Measurements from ENCODE around the gene YPEL2. TPM values are rescaled to one million over a fixed set of nuclear protein-coding genes. Genes with fewer than 3 reads are reported as not detected.

YPEL2 gene
- total RNA-seq, 4 donors from 2014 or later, result 20.6 to 33.1 (median 26.9) TPM

GRCh38 chr17:59440757-59441463 is 109.5 kb downstream of the YPEL2 start:
- no peak overlapping the region for H3K4me3 ChIP-seq (ENCODE audit: low read depth, poor library complexity, severe bottlenecking)
- intact Hi-C loops (cut with DNase I; ENCODE audit: low total_unique reads), result loop anchor here (5.0 kb wide), 2 partner anchors 129 to 224 kb away; no protein-coding TSS in a partner anchor
- WGBS, 2 donors, result 8 to 11% methylated on average over 10 of the region's 10 CpGs
- DNase-seq (ENCODE audit: low spot score in 2 of 2), result peak; percentile 94 to 97
- peak in 1 of 3 donors; percentile 70 for TF ChIP-seq CTCF (IDR thresholded peaks at IDR 0.05)
- TF ChIP-seq POLR2A (IDR thresholded peaks at IDR 0.05), result no peak

GRCh38 chr17:59441464-59442096 is 110.1 kb downstream of the YPEL2 start:
- intact Hi-C loops (cut with DNase I; ENCODE audit: low total_unique reads), result loop anchor here (5.0 kb wide), 2 partner anchors 129 to 224 kb away; no protein-coding TSS in a partner anchor
- TF ChIP-seq POLR2A (IDR thresholded peaks at IDR 0.05), result no peak
- TF ChIP-seq CTCF (IDR thresholded peaks at IDR 0.05), result no peak
- DNase-seq (ENCODE audit: low spot score in 2 of 2), result no peak
- 72 to 84% methylated on average over 7 of the region's 7 CpGs for WGBS, 2 donors
- H3K4me3 ChIP-seq (ENCODE audit: low read depth, poor library complexity, severe bottlenecking), result no peak overlapping the region

- no peak for DNase-seq (ENCODE audit: low spot score in 2 of 2)
- no peak overlapping the region for H3K4me3 ChIP-seq (ENCODE audit: low read depth, poor library complexity, severe bottlenecking)
- TF ChIP-seq CTCF (IDR thresholded peaks at IDR 0.05), result no peak
- no peak for TF ChIP-seq POLR2A (IDR thresholded peaks at IDR 0.05)
- intact Hi-C loops (cut with DNase I; ENCODE audit: low total_unique reads), result loop anchor here (5.0 kb wide), 2 partner anchors 131 to 226 kb away; no protein-coding TSS in a partner anchor
- 95 to 98% methylated on average over 4 of the region's 4 CpGs for WGBS, 2 donors
Measured at GRCh38 chr17:59443106-59443505, 111.7 kb downstream of the YPEL2 start.

Small RNAs within 50 kb of the gene (microRNA-seq; reads per million reads assigned to microRNA genes)
- 0.68 to 1.1 reads per million in 2 donors for gene MIR4729 (ENCODE audit: borderline number of aligned reads in 1 of 2, borderline replicate concordance in 2 of 2)

Other genes starting within 250 kb of the YPEL2 start
- 10 to 100 TPM; 10.3 to 18.0 (median 13.9) TPM for gene TRIM37, start 224.8 kb upstream of the YPEL2 start, total RNA-seq
- gene SKA2, start 176.5 kb upstream of the YPEL2 start, total RNA-seq, result 10 to 100 TPM in 3 of 4 donors, 1 to 10 TPM in 1; 8.9 to 21.2 (median 17.8) TPM
- gene PRR11, start 175.9 kb upstream of the YPEL2 start, total RNA-seq, result 1 to 10 TPM; 1.5 to 3.7 (median 2.6) TPM
- 10 to 100 TPM; 11.5 to 15.5 (median 14.1) TPM for gene SMG8, start 121.6 kb upstream of the YPEL2 start, total RNA-seq
- 10 to 100 TPM in 1 of 4 donors, 1 to 10 TPM in 3; 1.0 to 14.0 (median 3.8) TPM for gene GDPD1, start 111.1 kb upstream of the YPEL2 start, total RNA-seq
- gene DHX40, start 234.0 kb downstream of the YPEL2 start, total RNA-seq, result 10 to 100 TPM; 35.1 to 57.3 (median 49.9) TPM